Measurements from ENCODE around the gene NOTUM.

Gene NOTUM

DNA sequence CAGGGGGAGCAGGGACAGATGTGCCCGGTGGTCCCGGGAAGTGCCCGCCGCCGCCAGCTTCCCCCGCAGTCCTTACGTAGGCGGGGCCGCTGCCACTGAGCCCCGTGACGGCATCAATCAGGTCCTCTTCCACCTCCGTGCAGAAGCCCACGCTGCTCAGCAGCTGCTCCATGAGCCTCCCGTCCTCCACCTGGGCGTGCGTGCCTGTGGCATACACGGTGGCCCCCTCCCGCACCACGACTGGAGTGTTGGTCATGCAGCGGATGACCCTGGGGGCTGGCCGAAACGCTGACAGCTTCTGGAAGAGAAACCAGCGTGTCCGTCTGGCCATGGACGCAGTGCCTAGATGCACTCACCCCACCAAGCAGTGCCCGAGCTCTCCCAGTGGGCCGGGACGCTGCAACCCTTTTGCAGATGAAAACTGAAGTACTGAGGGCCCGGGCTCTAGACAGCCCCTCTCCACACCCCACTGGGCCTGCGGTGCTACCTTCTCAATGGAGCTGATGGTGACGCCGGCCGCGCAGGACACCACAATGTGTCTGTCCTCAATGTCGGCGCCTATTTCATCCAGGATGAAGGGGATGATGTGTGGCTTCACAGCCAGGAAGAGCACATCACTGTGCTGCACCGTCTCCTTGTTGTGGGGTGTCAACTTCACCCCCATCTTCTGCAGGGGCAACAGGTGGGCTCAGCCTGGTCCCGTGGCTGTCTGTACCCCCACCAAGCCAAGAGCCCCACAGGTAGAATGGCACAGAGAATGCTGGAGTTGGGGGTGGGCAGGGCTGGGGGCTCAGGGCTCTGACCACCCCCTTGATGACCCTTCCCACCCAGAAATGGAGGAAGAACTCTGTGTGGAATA, 25.9 kb downstream of the NOTUM start:
- no peak for DNase-seq

DNA sequence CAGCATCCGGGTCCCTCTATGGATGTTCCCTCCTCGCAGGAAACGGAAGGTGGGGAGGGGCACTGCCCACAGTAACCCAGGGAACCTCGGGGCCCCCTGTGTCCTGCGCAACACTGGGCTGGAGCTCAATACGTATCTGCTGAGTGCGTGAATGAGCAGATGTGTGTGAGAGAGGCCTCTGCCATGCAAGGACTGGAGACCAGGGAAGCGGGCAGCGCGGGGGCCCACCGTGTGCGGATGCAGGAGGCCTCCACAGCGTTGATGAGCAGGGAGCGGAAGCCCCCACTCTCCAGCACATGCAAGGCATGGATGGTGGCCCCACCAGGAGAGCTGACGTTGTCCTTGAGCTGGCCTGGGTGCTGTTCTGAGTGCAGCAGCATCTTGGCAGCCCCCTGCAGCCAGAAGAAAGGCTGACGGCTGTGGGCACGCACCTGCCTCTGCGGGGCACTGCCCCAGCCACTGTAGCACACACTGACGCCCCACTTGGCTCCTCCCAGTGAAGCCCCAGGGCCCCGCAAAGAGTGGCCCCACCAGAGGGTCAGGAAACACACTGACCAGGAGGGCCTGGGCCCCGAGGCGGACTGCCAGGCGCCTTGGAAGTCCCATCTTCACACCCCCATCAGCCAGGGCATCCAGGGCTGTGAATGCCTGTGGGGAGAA, 26.8 kb downstream of the NOTUM start:
- no peak for DNase-seq

DNA sequence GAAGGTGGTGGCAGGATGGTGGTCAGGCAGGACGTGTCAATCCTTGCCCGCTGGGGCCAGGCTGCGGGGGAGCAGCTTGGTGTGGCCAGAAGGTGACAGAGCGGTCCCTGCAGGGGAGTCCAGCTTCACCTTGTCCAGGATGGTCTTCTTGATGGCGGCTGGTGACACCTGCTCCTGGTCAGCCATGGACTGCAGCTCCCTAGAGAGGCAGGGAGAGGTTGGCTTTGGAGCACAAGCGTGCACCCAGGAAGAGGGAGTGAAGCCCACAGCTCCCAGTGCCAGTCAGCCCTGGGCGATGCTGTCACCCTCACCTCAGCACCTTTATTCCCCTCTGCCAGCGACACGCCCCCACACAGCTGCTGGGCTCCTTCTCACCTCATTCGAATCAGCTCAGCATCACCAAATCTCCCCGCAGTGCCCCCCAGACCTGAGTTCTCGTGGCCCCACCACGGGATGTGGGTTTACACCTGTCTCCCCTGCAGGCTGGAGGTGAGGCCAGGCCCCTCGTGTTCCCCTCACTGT, 27.7 kb downstream of the NOTUM start:
- no peak for DNase-seq

DNA sequence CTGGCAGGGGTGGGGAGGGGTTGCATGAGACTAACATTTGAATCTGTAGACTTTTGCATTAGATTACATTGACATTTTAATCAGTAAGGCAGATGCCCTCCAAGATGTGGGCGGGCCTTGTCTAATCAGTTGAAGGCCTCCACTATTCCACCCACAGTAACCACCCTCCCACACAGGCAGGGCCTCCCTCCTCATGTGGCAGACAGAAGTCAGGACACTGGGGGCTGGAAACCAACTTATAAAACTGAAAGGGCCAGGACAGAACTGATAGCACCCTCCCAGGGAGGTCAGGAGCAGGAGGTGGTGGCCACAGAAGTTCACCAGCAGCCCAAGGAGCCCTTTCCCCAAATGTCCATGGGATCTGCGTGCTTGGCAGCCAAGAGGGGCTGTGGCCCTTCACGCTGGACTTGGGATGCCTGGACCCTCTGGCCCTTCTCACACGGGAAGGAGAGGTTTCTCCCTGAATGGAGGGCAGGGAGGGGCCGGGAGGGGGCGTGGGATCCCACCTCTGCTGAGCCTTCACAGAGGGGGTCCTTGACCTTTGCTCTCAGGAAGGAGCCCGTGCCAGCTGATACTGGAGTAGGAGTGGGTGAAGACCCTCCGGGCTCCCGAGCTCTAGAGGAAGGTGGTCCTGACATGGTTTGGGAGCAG, 28.5 kb downstream of the NOTUM start:
- DNase-seq: no peak

DNA sequence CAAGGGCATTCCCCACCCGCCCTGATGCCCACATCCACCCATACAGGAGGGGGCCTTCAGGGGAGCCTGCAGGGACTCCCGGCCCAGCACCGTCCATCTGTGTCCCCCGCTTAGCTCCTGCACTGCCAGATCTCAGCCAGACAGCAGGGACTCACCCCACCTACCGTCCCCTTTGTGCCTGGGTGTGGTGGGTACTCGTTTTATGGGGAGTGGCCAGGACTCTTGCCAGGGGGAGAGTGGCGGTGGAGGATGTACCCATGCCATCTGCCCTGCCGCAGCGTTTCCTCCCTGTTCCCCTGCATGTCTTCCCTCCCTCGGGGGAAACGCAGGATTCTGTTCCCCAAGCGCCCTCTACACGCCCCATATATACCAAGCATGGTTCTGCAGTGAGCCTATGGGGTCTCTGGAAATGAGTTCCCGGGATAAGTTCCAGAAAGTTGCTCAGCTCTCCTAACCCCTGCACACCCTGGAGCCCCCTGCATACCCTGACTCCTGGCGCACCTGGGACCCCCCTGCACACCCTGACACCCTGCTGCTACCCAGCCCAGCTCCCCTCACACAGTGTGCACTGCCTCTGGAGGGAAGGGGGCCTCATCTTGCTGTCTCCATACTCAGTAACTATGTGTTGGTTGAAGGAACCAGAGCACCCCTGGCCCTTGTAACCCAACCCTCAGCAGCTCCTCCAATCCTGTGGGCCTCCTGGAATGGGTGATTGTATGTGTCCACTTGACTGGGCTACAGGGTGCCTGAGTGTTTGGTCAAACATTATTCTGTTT, 29.2 kb downstream of the NOTUM start:
- no peak for DNase-seq

DNA sequence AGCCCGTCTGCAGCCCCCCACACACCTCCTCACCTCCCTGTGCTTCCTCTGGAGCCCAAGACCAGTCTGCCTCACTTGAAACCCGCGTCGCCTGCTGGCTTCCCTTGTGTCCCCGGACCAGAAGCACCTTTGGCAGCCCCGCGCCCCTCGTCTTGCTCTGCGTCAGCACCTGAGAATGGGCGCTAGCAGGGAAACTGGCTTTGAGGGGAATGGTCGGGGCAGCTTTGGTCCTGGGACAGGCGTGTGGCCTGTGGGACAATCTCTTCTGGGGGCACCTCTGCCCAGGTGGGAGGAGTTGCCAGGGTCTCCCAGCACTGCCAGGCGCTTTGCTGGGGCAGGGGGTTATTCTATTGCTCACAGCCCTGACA, 29.8 kb downstream of the NOTUM start:
- DNase-seq: no peak

DNA sequence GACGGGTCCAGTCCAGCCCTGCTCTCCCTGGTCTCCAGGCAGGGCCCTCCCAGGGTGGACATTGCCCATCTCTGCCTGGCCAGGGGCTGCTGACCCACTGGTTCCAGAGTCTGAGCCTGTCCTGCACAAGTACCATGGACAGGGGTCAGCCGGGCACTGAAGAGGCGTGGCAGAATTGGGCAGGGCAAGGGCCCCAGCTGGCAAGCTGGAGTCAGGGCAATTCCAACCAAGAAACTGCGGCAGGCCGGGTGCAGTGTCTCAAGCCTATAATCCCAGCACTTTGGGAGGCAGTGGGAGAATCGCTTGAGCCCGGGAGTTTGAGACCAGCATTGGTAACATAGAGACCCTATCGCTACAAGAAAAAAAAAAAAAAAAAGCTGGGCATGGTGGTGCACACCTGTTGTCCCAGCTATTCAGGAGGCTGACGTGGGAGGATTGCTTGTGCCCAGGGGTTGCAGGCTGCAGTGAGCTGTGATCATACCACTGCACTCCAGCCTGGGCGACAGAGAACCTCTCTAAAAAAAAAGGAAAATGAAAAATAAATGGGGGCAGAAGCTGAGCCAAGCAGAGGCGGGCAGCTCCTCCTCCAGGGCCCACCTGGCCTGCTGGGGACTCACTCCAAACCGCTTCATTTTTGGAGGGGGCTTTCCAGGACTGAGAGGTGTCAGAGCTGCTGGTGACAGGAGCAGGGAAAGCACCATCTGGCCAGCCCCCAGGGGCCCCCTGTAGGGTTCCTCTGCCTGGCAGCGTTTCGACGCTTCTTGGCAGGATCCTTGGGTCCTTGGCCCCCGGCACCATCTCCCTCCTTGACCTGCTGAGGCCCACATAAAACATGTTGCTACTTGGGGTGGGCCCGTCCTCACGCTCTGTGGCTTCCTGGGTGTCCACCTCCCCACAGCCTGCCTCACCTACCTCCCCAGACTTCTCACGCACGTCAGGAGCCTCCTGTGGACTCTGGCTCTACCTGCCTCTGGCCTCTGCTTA, 30.6 kb downstream of the NOTUM start:
- DNase-seq: no peak

DNA sequence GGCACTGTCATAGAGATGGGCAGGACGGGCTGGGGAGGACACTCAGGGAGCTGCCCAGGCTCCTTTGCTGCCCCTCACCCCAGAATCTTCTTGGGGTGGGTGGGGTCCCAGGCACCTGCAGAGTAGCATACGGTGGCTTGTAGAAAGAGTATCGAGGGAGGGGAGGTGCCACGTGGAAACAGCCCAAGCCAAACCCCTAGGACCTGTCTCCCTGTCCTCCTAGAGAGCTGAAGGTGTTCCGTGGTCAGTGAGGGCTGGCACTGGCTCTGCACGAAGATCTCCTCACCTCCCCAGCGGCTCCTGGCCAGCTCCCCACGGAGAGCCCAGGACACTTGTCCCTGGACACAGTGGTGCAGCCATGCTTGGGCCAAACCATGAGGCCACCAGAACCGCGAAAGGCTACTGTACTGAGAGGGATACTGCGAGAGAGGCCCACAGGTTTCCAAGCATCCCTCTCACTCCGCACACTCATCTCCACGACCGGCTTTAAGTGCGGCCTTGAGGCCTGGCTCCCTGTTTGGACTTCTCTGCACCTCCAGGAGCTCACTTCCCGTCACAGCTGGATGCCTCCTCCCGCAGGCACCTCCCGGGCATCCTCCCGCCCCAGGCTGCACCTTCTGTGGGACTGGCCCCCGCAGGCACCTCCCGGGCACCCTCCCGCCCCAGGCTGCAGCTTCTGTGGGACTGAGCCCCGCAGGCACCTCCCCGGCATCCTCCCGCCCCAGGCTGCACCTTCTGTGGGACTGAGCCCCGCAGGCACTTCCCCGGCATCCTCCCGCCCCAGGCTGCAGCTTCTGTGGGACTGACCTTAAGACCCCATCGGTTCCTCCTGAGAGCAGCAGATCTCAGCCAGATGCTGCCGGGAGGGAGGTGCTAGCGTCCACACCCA, 31.5 kb downstream of the NOTUM start:
- DNase-seq: no peak

DNA sequence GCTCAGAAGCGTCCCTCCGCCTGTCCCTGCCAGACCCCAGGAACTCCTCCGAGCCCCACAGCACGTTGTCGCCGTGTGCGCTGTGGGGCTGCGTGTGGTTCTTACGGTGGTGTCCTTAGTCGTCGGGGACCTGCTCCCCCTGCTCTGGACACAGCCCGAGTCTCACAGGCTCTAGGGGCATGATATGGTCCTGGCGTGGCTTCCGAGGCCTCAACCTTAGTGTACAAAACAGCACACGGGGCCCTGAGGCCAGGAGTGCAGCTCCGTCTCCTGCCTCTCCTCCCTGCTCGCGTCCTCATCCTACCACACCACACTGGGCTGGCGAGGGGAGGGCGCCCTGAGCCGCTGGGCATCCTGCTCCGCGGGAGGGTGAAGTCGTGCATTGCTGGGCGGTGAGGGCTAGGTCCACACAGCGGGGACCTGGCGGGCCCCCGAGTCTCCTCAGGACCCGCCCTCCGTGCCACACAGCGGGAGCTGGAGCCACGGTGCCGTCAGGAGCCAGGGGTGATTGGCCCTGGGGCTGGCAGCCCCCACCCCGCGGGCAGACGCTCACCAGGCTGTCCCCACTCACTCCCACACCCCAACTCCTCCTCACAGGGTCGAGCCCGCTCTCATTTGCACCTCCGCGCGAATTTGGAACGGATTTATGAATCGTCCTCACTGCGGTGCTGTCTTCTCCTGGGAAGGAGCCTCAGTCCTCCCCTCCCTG, 32.3 kb downstream of the NOTUM start:
- no peak for DNase-seq

DNA sequence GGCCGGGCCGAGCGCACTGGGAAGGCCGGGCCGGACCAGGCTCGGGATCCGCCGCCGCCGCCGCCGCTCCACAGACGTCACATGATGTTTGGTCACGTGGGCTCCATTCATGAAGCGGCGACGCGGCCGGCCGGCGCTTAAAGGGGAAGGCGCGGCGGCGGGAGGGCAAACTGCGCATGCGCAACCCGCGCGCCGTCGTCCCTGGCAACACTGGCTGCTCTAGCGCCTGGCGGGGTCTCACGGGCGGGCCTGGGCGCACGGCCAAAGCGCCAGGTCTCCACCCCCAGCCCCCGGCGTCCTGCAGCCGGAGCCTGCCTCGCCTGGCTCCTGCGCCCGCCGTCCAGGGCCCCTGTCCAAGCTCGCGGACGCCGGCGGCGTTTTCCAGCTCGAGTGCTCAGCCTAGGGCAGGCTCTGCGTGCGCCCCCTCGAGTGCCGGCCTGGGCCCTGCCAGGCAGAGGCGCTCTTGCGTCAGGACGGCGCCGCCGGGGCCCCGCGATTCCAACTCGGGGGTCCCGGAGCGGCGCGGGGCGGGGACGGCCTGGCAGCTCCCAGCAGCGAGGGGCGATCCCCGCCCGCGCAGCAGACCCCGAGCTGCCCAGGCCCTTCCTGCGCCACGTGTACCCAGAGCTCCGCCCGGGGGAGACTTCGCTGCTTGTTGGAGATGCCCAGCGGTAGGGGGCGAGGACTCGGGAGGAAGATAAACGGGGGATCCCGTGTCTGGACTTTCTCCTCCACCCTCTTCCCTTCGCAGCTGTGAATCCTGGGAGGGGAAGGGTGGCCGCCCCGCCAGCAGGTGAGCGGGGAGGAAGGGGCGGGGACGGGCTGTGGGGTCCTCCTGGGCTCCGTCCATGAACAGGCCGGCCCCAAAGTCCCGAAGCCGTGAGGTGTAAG, 33.1 kb downstream of the NOTUM start, which contains the start of gene MAFG:
Gene MAFG (minus strand): TSS at position 83 of the 891 bp plus-strand sequence. CDS start 4,550 bp downstream, outside the sequence.
- DNase-seq: peak; percentile 84 to 89

DNA sequence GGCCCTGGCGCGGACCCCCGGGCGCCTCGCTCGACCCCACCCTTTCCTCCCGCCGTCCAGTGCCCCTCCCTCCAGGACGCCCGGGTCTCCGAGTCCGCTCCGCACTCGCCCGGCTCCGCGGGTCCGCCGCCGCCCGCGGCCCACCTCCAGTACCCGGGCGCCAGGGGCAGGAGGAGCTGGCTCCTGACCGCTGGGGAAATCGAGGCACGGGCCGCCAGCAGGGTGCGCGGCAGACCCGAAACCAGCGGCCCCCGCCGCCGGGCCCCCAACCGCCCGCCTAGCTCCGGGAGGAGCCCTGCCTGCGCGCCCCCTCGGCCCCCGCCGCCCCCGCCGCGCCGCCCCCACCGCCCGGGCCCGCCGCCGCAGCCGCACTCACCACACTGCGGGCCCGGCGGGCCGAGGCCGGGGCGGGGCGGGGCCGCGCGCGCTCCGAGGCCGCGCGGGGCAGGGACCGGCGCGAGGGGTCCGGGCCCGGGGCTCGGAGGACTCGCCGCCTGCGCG, 33.8 kb downstream of the NOTUM start:
- DNase-seq: no peak

DNA sequence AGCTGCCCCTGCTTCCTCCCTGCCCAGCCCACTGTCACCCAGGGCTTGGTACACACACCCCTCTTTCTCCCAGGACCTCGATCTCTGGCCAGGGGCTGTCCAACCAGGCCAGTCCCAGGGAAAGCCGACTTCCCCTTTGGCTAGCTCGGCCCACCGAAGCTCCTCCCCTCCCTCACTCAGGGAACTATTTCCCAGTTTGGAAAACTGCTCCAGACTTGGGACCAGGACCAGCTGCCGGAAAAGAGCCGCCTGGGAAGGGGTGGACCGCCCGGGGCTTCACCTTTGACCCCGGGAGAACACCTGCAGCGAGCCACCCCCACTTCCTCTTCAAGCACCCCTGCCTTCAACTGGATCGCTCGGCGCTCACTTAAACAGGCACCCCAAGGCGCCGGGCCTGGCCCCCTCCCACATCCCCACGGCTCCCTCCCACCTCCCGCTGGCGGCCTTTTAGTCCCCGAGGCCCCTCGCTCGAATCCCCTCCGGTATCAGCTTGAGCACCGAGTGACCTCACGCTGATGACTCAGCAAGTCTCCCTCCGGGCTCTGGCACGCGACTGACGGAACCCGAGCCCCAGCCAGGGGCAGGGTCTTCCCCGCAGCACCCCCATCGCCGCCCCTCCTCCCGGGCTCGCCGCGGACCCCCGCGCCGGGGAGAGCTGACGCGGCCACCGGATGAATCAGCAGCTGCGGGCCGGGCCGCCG, 34.4 kb downstream of the NOTUM start:
- peak in 1 of 2 donors; percentile 17 for DNase-seq

DNA sequence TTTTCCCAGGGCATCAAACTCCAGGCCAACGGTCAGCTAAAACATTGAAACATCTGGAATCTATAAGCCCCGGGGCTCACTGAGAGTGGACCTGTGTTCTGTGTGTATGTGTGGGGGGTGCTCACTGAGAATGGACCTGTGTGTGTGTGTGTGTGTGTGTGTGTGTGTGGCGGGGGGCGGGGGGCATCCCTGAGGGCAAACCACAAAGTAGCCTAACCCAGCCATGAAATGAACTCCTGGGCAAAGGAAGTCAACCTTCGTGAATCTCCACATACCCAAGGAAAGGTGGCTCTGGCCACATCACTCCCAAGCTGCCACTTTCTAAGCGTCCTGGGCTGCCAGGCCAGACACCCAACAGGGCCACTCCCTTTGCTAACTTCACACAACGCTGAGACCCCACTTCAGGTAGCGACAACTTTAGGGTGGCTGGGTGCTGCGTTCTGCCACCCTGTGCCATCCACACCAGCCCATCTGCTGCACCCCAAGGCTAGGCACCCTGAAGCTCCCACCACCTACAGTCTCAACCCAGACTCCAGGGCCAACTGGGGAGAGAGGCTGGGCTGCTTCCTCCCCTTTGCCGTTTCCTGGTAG, 35.0 kb downstream of the NOTUM start:
- DNase-seq: no peak

DNA sequence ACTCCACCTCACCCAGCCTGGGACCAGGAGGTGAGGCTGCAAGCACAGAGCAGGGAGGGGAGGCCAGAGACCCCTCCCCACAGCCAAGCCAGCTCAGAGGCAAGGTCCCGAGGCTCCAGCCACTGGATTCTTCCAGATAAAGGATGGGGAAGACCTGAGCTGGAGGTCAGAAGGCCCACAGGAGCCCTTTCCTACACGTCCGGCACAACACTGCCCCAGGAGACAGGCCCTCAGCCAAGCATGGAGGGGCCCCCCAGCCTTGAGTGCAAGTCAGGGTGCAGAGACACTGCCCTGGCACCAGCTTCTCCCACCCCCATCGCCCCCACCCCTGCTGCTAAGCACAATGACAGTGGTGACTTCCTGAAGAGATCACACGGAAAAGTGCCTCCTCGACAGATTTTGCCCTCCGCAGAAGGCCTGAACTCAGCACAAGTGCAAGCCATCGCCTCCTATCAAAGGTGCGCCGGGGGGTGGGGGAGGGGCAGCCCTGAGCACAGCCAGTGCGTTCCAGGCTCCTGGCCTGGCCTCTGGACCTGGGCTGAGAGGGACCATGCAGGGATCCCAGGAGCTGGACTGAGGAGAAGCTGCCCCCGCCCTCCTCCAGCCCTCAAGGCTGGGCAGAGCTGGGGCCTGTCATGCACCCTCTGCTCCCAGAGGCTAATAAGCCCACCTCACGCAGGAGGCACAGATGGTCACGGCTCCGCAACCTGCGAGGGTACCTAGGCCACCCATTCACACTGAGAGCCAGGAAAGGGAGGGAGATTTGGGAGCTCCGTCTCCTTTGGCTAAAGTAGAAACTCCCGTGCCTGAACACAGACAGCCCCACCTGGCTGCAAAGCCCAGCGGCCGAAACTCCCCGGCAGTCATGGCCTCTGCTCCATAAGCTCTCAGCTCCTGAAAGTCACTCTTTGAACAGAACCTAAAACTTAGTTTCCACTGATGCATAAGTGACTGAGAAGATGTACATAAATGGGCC, 36.1 kb downstream of the NOTUM start:
- no peak for DNase-seq

DNA sequence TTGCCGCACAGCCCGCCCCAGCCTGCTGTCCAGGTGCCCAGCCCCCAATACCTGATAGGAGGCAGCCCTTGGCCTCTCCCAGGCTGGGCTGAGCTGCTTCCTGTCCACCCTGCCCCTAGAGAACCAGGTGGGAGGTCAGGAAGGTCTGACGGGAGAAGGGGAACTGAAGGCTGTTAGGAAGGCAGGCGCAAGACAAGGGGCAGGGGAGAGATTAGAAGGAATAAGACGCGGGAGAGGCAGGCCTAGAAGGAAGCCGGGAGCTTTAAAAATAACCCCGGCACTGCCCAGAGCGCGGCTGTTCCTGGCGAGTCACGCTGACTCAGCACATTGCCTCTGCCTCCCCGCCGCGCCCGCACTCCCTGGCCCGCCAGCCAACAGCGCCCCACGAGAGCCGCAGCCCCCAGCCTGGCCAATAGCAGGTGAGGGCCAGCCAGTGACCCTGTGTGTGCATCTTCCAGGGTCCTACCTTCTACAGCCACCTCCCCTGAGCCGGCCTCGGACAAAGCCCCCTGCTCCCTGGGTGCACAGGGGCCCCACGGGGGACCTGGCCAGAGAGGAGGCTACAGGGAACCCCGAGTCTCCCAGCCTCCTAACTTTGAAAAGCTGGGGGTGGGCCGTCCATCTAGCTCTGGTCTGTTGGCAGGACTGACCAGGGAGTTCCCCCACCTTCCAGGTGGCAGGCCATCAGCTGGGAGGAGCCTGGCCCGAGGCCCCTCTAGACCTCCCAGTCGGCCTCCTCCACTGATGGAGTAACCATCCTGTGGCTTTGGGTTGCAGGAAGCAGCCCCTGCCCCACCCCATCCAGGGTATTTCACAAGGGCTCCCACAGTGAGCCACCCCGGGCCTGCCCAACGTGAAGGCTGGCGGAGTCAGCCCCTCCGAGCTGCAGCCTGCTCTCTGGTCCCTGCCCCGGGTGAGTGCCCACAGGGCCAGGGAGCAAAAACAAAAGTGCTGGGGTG, 37.4 kb downstream of the NOTUM start:
- DNase-seq: peak in 1 of 2 donors; percentile 25

All from hippocampal formation (tissue), 2 donors.